Activated B cell treated with CpG ODN at 0.5 μM for 24 hours (primary cell): ENCODE data around the gene PTPN14. TPM values are rescaled to one million over a fixed set of nuclear protein-coding genes. Genes with fewer than 3 reads are reported as not detected.

Experiments used
- ATAC-seq: fragments of 200-7000 bp; cut with Tn5 transposase; one replicate; pipeline ENCODE4 v1.10.0; 2021; ENCODE audit warnings: low read depth, mild to moderate bottlenecking, moderate library complexity
- CTCF ChIA-PET: fragments of 350-600 bp; sonication (Branson Sonifier 250); formaldehyde crosslinking; loops from one replicate; lab custom pipeline; 2021; ENCODE audit warnings: antibody characterized with exemption; lab: Charles Lee
- POLR2A ChIA-PET: fragments of 350-600 bp; sonication (Branson Sonifier 250); formaldehyde crosslinking; loops from one replicate; lab custom pipeline; 2021; ENCODE audit warnings: antibody characterized with exemption; lab: Charles Lee
- DNase-seq: peaks from one replicate; pipeline ENCODE4 v3.0.0; 2022
- H3K27ac Mint-ChIP-seq: one replicate; pipeline ENCODE4 v1.8.0; 2020; ENCODE audit warnings: mixed read lengths
- H3K27me3 Mint-ChIP-seq: one replicate; pipeline ENCODE4 v1.8.0; 2021; ENCODE audit warnings: mixed read lengths
- H3K36me3 Mint-ChIP-seq: one replicate; pipeline ENCODE4 v1.8.0; 2021; ENCODE audit warnings: low read depth, mixed read lengths
- H3K4me1 Mint-ChIP-seq: one replicate; pipeline ENCODE4 v1.8.0; 2021; ENCODE audit warnings: mixed read lengths
- H3K4me3 Mint-ChIP-seq: one replicate; pipeline ENCODE4 v1.8.0; 2020; ENCODE audit warnings: mild to moderate bottlenecking, mixed read lengths
- H3K9me3 Mint-ChIP-seq: one replicate; pipeline ENCODE4 v1.8.0; 2020; ENCODE audit warnings: mixed read lengths
- CTCF ChIP-seq: fragments of 200-600 bp; IDR thresholded peaks from one replicate; pipeline ENCODE4 v1.8.0; 2022; ENCODE audit warnings: antibody characterized with exemption, mild to moderate bottlenecking
- intact Hi-C: fragments of 100-400 bp; cut with micrococcal nuclease; formaldehyde crosslinking; loops from one replicate; pipeline ENCODE4 v1.15.1; 2024
- total RNA-seq: library from RNA; stranded (reverse); gene quantifications from 2 replicates; pipeline ENCODE4 v1.2.3, GENCODE V29; 2022

PTPN14 gene
- total RNA-seq, 1 donor from 2014 or later, result not detected

DNA sequence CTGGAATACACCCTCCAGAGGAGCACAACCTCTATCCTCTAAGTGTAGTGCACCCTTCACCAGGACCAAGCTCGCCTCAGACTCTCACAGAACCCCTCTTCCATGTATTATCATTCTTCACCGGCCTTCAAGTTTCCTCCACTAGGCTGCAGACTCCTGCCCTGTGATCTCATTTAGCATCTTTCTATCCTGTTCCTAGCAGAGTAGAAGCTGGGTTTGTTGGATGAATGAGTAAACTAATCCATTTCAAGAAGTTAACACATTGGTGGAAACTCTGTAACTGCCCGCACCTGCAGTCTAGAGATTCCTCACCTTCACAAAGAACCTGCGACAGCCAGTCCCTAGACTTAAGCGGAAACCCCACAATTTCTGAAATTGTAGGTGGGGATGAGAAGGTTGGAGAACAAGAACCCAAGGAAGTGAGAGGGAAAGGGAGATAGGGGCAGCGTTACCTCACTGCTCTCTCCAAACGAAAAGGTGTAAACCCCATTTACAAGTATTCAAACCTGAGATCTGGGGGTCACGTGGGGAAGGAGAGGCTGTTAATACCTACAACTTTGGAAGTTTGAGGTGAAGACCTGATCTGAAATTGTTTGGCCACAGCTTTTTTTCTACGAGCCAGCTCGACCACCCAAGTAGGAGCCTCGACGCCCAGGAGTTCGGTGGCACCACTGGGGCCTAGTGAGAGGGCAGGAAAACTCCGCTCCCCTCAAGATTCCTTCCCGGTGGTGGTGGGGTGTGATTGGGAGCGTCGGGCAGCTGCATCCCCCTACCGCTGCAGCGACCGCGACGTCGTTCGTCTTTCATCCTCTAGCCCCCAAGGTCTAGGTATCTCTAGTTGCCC lies 1.2 kb downstream of the PTPN14 start:
- no peak for DNase-seq
- Mint-ChIP-seq H3K36me3 (no peaks in the 10 kb centered on the region), H3K4me1 (peaks cover 10% of the 10 kb centered on the region), H3K27me3 (peaks cover 53% of the 10 kb centered on the region), H3K4me3 (no peak overlapping the region), H3K9me3 (no peaks in the 10 kb centered on the region), H3K27ac (no peak overlapping the region)
- intact Hi-C loops, result no loop called here
- no peak for TF ChIP-seq CTCF
- ChIA-PET CTCF (no interaction called here), POLR2A (no interaction called here)
- ATAC-seq, result no peak

DNA sequence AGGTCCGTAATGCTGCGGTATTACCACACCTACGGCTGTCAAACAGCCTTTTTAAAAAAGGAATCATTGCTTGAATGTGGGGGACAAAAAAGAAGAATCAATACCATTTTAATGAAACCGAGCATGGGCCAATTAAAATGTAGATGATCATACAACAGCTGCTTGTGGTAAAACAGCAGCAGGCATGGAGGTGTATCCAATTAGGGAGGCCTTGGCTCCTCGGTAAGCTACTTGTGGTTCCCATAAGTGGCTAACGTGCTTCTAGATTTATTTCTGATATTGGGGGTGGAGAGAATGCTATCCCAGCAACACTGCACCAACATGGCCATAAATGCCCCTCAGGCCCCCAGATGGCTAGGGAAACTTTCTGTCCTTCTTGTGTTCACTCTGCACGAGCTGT lies 1.8 kb downstream of the PTPN14 start:
- no peak overlapping the region for H3K4me3 Mint-ChIP-seq
- intact Hi-C loops, result no loop called here
- CTCF ChIA-PET, result no interaction called here

DNA sequence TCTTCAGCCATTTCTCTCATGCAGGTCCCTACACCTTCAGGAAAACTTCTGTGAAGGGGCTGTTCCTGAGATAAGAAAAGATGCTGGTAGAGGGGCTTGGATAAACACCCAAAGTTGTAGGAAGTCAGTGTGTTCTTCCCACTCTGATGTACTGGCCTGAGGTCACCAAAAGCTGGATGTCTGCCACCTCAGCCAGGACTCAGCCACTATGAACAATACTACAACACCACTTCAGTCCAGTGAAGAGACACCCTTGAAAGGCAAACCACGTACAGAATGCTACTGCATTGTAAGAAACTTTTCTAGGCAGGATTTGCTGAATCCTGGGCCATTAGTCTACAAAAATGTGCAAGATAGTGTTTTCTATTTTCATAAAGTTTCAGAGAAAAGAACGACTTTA lies 2.4 kb downstream of the PTPN14 start:
- intact Hi-C loops, result no loop called here
- H3K4me3 Mint-ChIP-seq, result no peak overlapping the region
- no peak for TF ChIP-seq CTCF
- H3K36me3 Mint-ChIP-seq, result no peaks in the 10 kb centered on the region
- ChIA-PET CTCF (no interaction called here), POLR2A (no interaction called here)
- H3K4me1 Mint-ChIP-seq, result peaks cover 10% of the 10 kb centered on the region
- DNase-seq, result no peak
- no peak for ATAC-seq
- peaks cover 53% of the 10 kb centered on the region for H3K27me3 Mint-ChIP-seq
- no peaks in the 10 kb centered on the region for H3K9me3 Mint-ChIP-seq
- H3K27ac Mint-ChIP-seq, result no peak overlapping the region

More for the DNA sequence above, 1.8 kb downstream of the PTPN14 start:
- Mint-ChIP-seq H3K4me1 (peaks cover 10% of the 10 kb centered on the region), H3K36me3 (no peaks in the 10 kb centered on the region), H3K9me3 (no peaks in the 10 kb centered on the region), H3K27ac (no peak overlapping the region), H3K27me3 (peaks cover 53% of the 10 kb centered on the region)
- no peak for DNase-seq
- POLR2A ChIA-PET, result no interaction called here
- no peak for TF ChIP-seq CTCF
- ATAC-seq, result no peak

GRCh38 chr1:214548271-214548670 lies 3.1 kb downstream of the PTPN14 start:
- H3K4me3 Mint-ChIP-seq, result no peak overlapping the region
- no peak for TF ChIP-seq CTCF
- no peaks in the 10 kb centered on the region for H3K9me3 Mint-ChIP-seq
- H3K27me3 Mint-ChIP-seq, result peaks cover 48% of the 10 kb centered on the region
- DNase-seq (no peak), ATAC-seq (no peak)
- POLR2A ChIA-PET, result no interaction called here
- no peaks in the 10 kb centered on the region for H3K36me3 Mint-ChIP-seq
- CTCF ChIA-PET, result no interaction called here
- no peak overlapping the region for H3K27ac Mint-ChIP-seq
- intact Hi-C loops, result no loop called here
- H3K4me1 Mint-ChIP-seq, result peaks cover 10% of the 10 kb centered on the region

DNA sequence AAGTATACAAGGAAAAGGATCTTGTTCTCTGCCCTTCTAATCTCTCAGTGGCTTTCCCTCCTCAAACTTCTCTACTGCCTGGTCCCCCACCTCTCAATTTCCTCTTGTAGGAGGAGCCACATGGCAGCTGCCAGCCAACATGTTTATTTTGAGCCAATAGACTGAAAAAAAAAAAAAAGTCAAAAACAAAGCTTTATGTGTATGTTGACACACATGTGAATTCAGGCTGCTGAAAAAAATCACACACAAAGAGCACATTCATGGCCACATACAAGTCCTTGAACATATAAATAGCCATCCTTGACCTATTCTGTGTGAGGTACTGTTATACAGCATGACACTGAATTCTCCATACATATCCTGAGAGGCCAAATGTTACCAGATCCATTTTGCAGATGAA lies 3.7 kb downstream of the PTPN14 start:
- intact Hi-C loops, result no loop called here
- H3K4me1 Mint-ChIP-seq, result peaks cover 10% of the 10 kb centered on the region
- H3K27me3 Mint-ChIP-seq, result peaks cover 48% of the 10 kb centered on the region
- ChIA-PET POLR2A (no interaction called here), CTCF (no interaction called here)
- H3K27ac Mint-ChIP-seq, result no peak overlapping the region
- no peaks in the 10 kb centered on the region for H3K9me3 Mint-ChIP-seq
- no peak for TF ChIP-seq CTCF
- H3K36me3 Mint-ChIP-seq, result no peaks in the 10 kb centered on the region
- no peak for DNase-seq
- H3K4me3 Mint-ChIP-seq, result no peak overlapping the region
- ATAC-seq, result no peak
